Measurements from ENCODE around the gene OR52E1. TPM values are rescaled to one million over a fixed set of nuclear protein-coding genes. Genes with fewer than 3 reads are reported as not detected.
"Not testable (repeated sequence)": the region's sequence is repeated elsewhere in the genome, so short reads cannot be mapped to it uniquely, and the experiment has no call there.

OR52E1 gene
- total RNA-seq, 1 donor from 2014 or later, result not detected

DNA sequence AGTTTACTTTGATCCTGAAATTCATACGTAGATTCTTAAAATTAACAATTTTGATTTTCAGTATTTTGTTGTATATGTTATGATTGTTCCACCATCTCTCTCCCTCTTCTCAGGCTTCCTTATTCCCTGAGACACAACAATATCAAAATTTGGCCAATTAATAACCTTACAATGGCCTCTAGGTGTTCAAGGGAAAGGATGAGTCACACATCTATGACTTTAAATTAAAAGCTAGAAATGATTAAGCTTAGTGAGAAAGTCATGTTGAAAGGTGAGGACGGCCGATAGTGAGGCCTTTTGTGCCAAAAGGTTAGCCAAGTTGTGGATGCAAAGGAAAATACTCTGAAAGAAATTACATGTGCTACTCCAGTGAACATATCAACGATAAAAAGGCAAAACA is 28.5 kb upstream of the OR52E1 start:
- TF ChIP-seq, protein P1, sequence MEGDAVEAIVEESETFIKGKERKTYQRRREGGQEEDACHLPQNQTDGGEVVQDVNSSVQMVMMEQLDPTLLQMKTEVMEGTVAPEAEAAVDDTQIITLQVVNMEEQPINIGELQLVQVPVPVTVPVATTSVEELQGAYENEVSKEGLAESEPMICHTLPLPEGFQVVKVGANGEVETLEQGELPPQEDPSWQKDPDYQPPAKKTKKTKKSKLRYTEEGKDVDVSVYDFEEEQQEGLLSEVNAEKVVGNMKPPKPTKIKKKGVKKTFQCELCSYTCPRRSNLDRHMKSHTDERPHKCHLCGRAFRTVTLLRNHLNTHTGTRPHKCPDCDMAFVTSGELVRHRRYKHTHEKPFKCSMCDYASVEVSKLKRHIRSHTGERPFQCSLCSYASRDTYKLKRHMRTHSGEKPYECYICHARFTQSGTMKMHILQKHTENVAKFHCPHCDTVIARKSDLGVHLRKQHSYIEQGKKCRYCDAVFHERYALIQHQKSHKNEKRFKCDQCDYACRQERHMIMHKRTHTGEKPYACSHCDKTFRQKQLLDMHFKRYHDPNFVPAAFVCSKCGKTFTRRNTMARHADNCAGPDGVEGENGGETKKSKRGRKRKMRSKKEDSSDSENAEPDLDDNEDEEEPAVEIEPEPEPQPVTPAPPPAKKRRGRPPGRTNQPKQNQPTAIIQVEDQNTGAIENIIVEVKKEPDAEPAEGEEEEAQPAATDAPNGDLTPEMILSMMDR (IDR thresholded peaks at IDR 0.05), result no peak
- Mint-ChIP-seq H3K36me3 (ENCODE audit: unreplicated experiment) (no peaks in the 10 kb centered on the region), H3K9me3 (ENCODE audit: unreplicated experiment) (no peaks in the 10 kb centered on the region), H3K4me3 (ENCODE audit: unreplicated experiment) (no peak overlapping the region), H3K27me3 (ENCODE audit: unreplicated experiment) (peaks cover 4% of the 10 kb centered on the region), H3K4me1 (ENCODE audit: unreplicated experiment) (no peaks in the 10 kb centered on the region), H3K27ac (ENCODE audit: unreplicated experiment) (no peak overlapping the region)
- no peak for DNase-seq (ENCODE audit: extremely low spot score, unreplicated experiment)

DNA sequence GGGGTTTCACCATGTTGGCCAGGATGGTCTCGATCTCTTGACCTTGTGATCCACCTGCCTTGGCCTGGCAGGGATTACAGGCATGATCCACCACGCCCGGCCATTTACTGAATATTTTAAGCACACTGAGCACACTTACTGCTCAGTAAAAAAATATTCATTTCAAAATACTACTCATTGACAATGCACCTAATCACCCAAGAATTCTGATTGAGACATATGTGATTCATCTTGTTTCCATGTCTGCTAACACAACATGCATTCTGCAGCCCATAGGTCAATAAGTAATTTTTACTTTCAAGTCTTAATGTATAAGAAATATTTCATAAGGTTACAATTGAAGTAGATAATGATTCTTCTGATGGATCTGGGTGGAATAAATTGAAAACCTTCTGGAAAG is 27.3 kb upstream of the OR52E1 start:
- TF ChIP-seq, protein P1 (IDR thresholded peaks at IDR 0.05), result no peak
- no peak for DNase-seq (ENCODE audit: extremely low spot score, unreplicated experiment)
- Mint-ChIP-seq H3K4me1 (ENCODE audit: unreplicated experiment) (no peaks in the 10 kb centered on the region), H3K9me3 (ENCODE audit: unreplicated experiment) (no peaks in the 10 kb centered on the region), H3K36me3 (ENCODE audit: unreplicated experiment) (no peaks in the 10 kb centered on the region), H3K27ac (ENCODE audit: unreplicated experiment) (no peak overlapping the region), H3K27me3 (ENCODE audit: unreplicated experiment) (peaks cover 4% of the 10 kb centered on the region), H3K4me3 (ENCODE audit: unreplicated experiment) (no peak overlapping the region)

DNA sequence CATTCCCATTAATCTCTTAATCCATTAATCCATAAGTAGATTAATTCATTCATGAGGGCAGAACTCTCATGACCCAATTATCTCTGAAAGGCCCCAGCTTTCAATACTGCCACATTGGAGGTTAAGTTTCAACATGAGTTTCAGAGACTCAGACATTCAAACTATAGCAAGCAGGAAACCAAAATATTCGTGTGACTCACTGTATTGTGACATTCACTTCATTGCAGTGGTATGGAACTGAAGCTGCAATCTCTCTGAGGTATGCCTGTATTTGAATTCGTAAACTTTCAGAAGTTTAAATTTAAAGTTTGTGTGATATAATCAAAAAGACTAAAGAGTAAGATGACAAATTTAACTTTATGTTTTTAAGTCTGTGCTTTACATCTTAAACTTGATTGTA is 26.0 kb upstream of the OR52E1 start:
- TF ChIP-seq, protein P1 (IDR thresholded peaks at IDR 0.05), result no peak
- no peaks in the 10 kb centered on the region for H3K4me1 Mint-ChIP-seq (ENCODE audit: unreplicated experiment)

DNA sequence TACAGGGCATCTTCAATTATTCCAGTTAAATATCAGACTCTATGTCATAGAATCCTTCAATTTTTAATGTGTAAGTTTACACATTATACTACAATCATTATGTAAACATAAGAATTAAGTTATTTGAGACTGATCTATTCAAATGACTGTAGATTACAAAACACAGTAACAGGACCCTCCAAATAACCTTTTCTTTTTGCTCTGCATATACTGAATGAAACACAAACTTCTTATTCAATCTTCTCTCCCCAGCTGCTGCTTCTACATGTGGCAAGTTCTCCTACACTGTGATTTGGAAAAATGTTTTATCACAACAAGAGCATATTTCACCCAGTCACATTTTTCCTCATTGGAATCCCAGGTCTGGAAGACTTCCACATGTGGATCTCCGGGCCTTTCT is 23.1 kb upstream of the OR52E1 start, which contains the start of gene OR52J3:
Gene OR52J3 (plus strand): TSS at position 301 of the 400 bp plus-strand sequence. CDS start 0 bp downstream, at position 301.
- Mint-ChIP-seq H3K9me3 (ENCODE audit: unreplicated experiment) (no peaks in the 10 kb centered on the region), H3K27ac (ENCODE audit: unreplicated experiment) (no peak within 1 kb of the TSS), H3K36me3 (ENCODE audit: unreplicated experiment) (no peaks in the 10 kb centered on the region), H3K27me3 (ENCODE audit: unreplicated experiment) (peaks cover 6% of the 10 kb centered on the region), H3K4me3 (ENCODE audit: unreplicated experiment) (no peak within 1 kb of the TSS), H3K4me1 (ENCODE audit: unreplicated experiment) (no peaks in the 10 kb centered on the region)
- TF ChIP-seq, protein P1 (IDR thresholded peaks at IDR 0.05), result no peak
- DNase-seq (ENCODE audit: extremely low spot score, unreplicated experiment), result no peak

More for the DNA sequence above, 26.0 kb upstream of the OR52E1 start:
- Mint-ChIP-seq H3K27me3 (ENCODE audit: unreplicated experiment) (peaks cover 4% of the 10 kb centered on the region), H3K36me3 (ENCODE audit: unreplicated experiment) (no peaks in the 10 kb centered on the region), H3K27ac (ENCODE audit: unreplicated experiment) (no peak overlapping the region), H3K4me3 (ENCODE audit: unreplicated experiment) (no peak overlapping the region), H3K9me3 (ENCODE audit: unreplicated experiment) (no peaks in the 10 kb centered on the region)
- DNase-seq (ENCODE audit: extremely low spot score, unreplicated experiment), result no peak

DNA sequence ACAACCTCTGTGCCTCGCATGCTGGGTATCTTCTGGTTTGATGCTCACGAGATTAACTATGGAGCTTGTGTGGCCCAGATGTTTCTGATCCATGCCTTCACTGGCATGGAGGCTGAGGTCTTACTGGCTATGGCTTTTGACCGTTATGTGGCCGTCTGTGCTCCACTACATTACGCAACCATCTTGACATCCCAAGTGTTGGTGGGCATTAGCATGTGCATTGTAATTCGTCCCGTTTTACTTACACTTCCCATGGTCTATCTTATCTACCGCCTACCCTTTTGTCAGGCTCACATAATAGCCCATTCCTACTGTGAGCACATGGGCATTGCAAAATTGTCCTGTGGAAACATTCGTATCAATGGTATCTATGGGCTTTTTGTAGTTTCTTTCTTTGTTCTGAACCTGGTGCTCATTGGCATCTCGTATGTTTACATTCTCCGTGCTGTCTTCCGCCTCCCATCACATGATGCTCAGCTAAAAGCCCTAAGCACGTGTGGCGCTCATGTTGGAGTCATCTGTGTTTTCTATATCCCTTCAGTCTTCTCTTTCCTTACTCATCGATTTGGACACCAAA is 22.5 kb upstream of the OR52E1 start:
- Mint-ChIP-seq H3K36me3 (ENCODE audit: unreplicated experiment) (no peaks in the 10 kb centered on the region), H3K4me3 (ENCODE audit: unreplicated experiment) (no peak overlapping the region), H3K9me3 (ENCODE audit: unreplicated experiment) (no peaks in the 10 kb centered on the region), H3K27ac (ENCODE audit: unreplicated experiment) (no peak overlapping the region), H3K4me1 (ENCODE audit: unreplicated experiment) (no peaks in the 10 kb centered on the region), H3K27me3 (ENCODE audit: unreplicated experiment) (peaks cover 6% of the 10 kb centered on the region)
- TF ChIP-seq, protein P1 (IDR thresholded peaks at IDR 0.05), result no peak
- DNase-seq (ENCODE audit: extremely low spot score, unreplicated experiment), result no peak

DNA sequence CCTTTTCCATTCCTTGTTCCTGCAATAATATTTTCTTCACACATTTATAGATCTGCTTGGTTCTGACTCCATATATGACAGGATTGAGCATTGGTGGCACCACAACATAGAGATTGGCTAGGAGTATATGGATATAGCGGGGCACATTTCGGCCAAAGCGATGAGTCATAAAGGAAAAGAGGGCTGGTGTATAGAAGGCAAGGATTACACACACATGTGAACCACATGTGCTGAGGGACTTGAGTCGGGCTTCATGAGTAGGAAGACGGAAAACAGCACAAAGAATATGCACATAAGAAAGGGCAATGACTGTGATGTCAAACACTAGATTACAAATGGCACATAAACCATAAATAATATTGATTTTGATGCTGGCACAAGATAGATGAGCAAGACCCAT is 10.7 kb upstream of the OR52E1 start:
- DNase-seq (ENCODE audit: extremely low spot score, unreplicated experiment); H3K36me3 Mint-ChIP-seq (ENCODE audit: unreplicated experiment); H3K27me3 Mint-ChIP-seq (ENCODE audit: unreplicated experiment); H3K27ac Mint-ChIP-seq (ENCODE audit: unreplicated experiment); H3K4me1 Mint-ChIP-seq (ENCODE audit: unreplicated experiment); H3K4me3 Mint-ChIP-seq (ENCODE audit: unreplicated experiment); H3K9me3 Mint-ChIP-seq (ENCODE audit: unreplicated experiment): not testable (repeated sequence)

All from osteocyte (in vitro differentiated cells).